Esophagus (tissue), 2 donors: ENCODE data around the gene PLAC9. TPM values are rescaled to one million over a fixed set of nuclear protein-coding genes. Genes with fewer than 3 reads are reported as not detected.
A peak's percentile ranks its signal among the peaks of the same experiment; 100 is the strongest.

Source experiments
- H3K27ac ChIP-seq, 2 donors: one replicate each; pipeline ENCODE4 v1.5.1; 2013; ENCODE audit warnings: low read depth in 2 of 2, mild to moderate bottlenecking in 2 of 2, inconsistent platforms in 1 of 2, low read length in 1 of 2, moderate library complexity in 1 of 2
- H3K27me3 ChIP-seq, 2 donors: one replicate each; pipeline ENCODE4 v1.6.1; 2013; ENCODE audit warnings: low read length in 2 of 2, control low read depth in 1 of 2, mild to moderate bottlenecking in 1 of 2; ENCODE audit not compliant: insufficient read depth in 2 of 2, control insufficient read depth in 1 of 2
- H3K36me3 ChIP-seq, 2 donors: one replicate each; pipeline ENCODE4 v1.6.1; 2013; ENCODE audit warnings: low read length in 1 of 2; ENCODE audit not compliant: control insufficient read depth in 2 of 2, insufficient read depth in 2 of 2
- H3K4me1 ChIP-seq, 2 donors: one replicate each; pipeline ENCODE4 v1.6.1; 2013; ENCODE audit warnings: low read length in 1 of 2; ENCODE audit not compliant: control insufficient read depth in 2 of 2, insufficient read depth in 2 of 2
- H3K4me3 ChIP-seq, 2 donors: one replicate each; pipeline ENCODE4 v1.5.1; 2013; ENCODE audit warnings: low read length in 2 of 2, mild to moderate bottlenecking in 2 of 2, low read depth in 1 of 2, moderate library complexity in 1 of 2
- H3K9me3 ChIP-seq, 2 donors: one replicate each; pipeline ENCODE4 v1.6.1; 2013; ENCODE audit warnings: mild to moderate bottlenecking in 2 of 2, low read depth in 1 of 2, low read length in 1 of 2, moderate library complexity in 1 of 2; ENCODE audit not compliant: control insufficient read depth in 2 of 2, insufficient read depth in 1 of 2
- WGBS, 2 donors: extraction: QIAGEN DNeasy Blood & Tissue Kit; methylation state at CpG; one replicate each; pipeline ENCODE4 v1.1.7; 2013; 5-methylcytosine and 5-hydroxymethylcytosine counted together
- polyA plus RNA-seq, 2 donors: library from polyadenylated mRNA; stranded (reverse); fragments of 200-250 nt; gene quantifications; one replicate each; pipeline ENCODE4 v1.2.3, GENCODE V29; 2013
- donor health status: healthy with polysubstance abuse.
- donor health status: Bipolar disorder and iron deficiency.

The PLAC9 gene
- polyA plus RNA-seq, 2 donors, result 5.5 to 5.8 TPM

DNA sequence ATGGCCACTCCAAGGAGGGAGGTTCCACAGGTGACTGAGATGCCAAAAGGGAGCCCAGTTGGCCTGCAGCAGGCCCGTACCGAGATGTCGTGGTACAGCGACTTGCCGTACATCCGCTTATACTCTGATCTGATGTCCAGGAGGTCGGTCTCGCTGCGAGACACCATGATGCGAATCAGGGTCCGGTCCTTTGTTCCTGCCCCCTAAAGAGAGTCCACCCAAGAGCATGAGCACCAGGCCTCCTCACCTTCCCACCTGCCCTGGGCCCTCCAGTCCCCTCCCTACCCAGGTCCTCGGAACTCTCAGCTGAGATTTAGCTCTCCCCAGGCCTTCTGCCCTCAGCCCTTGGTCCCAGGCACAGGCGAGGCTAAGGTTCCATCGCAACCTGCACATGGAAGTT lies 25.0 kb downstream of the PLAC9 start:
- Histone ChIP-seq H3K4me1 (peaks cover 2 to 29% of the 10 kb centered on the region in 2 donors), H3K9me3 (no peaks in the 10 kb centered on the region), H3K27me3 (no peaks in the 10 kb centered on the region), H3K4me3 (no peak overlapping the region), H3K27ac (peak overlapping the region; percentile 45 to 68), H3K36me3 (peaks cover 17 to 66% of the 10 kb centered on the region in 2 donors)
- WGBS, 2 donors, result 98 to 99% methylated on average over 14 of the region's 14 CpGs

DNA sequence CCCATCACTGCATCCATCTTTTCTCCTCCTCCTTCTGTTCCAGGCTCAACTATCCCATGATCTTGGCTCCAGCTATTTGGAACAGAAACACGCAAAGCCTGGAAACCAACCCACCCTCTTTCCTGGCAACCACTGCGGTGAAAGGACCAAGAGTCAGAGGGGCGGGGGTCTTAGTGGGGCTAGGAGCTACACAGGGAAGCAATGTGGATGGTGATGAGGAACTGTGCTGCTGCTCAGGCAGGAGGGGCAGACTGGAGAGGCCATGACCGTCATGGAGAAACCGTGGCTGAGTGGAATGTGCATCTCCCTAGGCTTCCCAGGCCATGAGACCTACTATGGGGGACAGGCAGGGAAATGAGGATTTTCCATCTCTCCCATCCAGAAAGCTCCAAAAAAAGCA lies 25.6 kb downstream of the PLAC9 start:
- Histone ChIP-seq H3K9me3 (no peaks in the 10 kb centered on the region), H3K36me3 (peaks cover 20 to 67% of the 10 kb centered on the region in 2 donors), H3K4me3 (no peak overlapping the region), H3K4me1 (peaks cover 2 to 29% of the 10 kb centered on the region in 2 donors), H3K27ac (peak overlapping the region; percentile 45 to 68), H3K27me3 (no peaks in the 10 kb centered on the region)
- WGBS, 2 donors, result 58 to 68% methylated on average over 5 of the region's 5 CpGs

DNA sequence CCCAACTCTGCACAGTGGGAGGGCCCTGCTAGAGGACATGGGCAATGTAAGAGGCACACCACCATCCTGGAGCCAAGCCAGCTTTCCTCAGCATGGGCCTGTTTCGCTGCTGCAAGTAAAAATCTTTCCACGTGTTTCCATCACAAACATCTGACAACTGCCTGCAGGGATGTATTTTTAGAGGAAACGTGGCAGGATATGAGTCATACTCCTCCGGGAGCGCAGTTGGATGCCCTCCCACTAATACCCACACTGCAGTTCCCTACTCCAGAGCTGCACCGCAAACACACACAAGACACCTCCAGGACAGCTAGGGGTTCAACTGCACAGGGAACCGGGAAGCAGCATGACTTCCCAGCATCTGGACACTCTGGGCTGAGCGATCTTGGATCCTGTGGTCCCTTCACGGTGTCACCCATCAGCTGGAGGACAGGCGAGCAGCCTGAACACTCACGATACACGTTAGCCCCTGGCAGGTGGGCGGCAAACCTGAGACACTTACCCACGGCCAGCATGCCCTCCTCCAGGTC lies 26.1 kb downstream of the PLAC9 start:
- Histone ChIP-seq H3K4me1 (peaks cover 5 to 33% of the 10 kb centered on the region in 2 donors), H3K4me3 (no peak overlapping the region), H3K9me3 (no peaks in the 10 kb centered on the region), H3K27ac (peak overlapping the region; percentile 67 to 84), H3K36me3 (peaks cover 14 to 70% of the 10 kb centered on the region in 2 donors), H3K27me3 (no peaks in the 10 kb centered on the region)
- 25 to 38% methylated on average over 14 of the region's 14 CpGs for WGBS, 2 donors

DNA sequence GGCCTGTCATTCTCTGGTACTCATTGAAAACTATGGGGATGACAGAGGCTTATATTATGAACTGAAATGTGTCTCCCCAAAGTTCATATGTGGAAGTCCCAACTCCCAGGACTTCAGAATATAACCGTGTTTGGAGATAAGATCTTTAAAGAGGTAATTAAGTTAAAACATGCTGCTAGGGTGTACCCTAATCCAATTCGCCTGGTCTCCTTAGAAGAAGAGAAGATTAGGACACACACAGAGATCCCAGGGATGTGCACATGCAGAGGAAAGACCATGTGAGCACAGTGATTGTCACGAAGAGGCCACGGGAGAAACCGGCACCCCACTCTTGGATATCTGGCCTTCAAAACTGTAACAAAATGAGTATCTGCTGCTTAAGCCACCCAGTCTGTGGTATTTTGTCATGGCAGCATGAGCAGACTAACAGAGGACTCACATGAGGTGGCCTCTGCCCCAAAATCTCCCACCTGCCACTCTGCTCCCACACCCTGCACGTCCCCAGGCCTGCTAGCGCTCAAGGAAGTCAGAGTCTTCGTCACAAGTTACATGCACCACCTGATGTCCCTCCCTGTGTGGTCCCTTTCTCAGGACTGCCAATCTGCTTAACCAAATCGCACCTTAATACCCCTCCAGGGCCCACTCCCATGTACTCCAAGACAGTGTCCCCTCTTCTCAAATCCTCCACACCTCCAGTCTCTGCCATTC lies 26.8 kb downstream of the PLAC9 start:
- Histone ChIP-seq H3K4me1 (peaks cover 9 to 40% of the 10 kb centered on the region in 2 donors), H3K27ac (peak overlapping the region; percentile 67 to 84), H3K9me3 (no peaks in the 10 kb centered on the region), H3K36me3 (peaks cover 13 to 73% of the 10 kb centered on the region in 2 donors), H3K27me3 (no peaks in the 10 kb centered on the region), H3K4me3 (no peak overlapping the region)
- WGBS, 2 donors, result 79 to 80% methylated on average over 9 of the region's 9 CpGs

DNA sequence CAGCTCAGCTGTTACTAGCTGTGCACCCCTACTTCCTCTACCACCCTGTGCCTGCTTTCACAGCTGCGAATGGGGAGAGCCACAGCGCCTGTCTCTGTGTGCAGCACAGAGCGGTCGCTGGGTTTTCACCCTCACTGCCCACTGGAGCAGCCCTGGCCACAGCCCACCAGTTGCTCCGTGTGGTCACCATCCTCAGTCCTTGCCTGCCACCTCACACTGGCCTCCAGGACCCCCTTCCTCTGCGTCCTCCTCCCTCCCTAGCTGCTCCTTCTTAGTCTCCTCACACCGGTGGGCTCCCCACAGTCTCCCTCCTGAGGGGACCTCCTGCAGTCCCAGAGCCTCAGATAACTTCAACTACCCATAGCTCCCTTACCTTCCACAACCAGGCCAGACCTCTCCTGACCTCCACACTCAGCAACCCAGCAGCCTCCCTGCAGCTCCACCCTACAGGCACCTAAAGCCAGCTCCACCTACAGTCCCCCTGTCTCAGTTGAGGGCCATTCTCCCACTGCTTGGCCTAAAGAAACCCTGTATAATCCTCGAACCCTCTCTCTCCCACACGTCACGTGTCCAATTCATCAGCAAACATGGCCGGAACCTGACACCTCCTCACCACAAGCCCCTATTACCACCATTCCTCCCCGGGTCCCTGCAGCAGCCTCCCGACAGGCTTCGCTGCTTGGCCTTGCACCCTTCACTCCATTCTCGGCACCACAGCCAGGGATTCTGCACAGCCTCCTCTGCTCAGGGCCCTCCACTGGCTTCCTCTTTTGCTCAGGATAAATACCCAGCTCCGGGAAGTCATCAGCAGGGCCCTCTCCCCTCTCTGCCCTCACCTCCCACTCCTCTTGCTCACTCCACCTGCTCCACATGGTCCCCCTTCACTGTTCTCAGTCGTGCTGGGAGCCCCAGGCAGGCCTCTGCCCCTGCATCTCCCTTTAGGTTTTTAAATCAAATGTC lies 28.1 kb downstream of the PLAC9 start:
- peaks cover 7 to 69% of the 10 kb centered on the region in 2 donors for H3K36me3 ChIP-seq
- peaks cover 11 to 44% of the 10 kb centered on the region in 2 donors for H3K4me1 ChIP-seq
- peak overlapping the region in 1 of 2 donors; percentile 5 for H3K27ac ChIP-seq
- no peaks in the 10 kb centered on the region for H3K27me3 ChIP-seq
- WGBS, 2 donors, result 91 to 94% methylated on average over 17 of the region's 17 CpGs
- H3K9me3 ChIP-seq, result no peaks in the 10 kb centered on the region
- H3K4me3 ChIP-seq, result no peak overlapping the region

DNA sequence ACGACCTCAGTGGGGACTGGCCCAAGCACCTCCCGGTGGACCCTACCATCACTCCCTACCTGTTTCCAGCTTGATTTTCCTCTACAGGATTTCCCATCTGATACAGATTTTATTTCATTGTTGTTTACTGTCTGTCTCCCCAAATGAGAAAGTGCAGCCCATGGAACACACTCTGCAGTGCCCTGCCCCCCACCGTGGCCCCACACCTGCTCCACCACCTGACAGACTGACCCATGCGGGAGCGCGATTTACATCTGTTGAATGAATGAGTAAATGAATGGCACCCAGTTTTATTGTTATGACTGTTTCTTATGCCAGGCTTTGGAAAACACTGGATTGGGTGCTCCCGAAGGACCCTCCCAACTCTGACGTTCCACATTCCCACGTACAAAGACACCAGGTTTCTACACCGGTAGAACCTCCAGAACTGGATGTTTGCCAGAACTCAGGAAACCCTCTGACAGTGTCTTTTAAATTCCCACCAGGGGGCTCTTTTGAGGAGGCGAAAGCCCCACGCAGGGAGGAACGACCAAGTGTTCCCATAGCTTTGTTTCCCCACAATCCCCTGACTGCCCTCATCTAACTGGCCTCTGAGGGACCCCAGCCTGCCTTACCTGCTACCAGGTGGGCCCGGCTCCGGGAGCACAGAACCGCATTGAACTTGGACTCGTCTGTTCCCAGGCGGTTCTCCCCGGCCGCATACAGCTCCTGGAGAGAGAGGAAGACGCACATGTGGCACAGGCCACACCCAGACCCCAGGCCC lies 29.0 kb downstream of the PLAC9 start:
- H3K36me3 ChIP-seq, result peaks cover 7 to 67% of the 10 kb centered on the region in 2 donors
- 83 to 85% methylated on average over 21 of the region's 21 CpGs for WGBS, 2 donors

DNA sequence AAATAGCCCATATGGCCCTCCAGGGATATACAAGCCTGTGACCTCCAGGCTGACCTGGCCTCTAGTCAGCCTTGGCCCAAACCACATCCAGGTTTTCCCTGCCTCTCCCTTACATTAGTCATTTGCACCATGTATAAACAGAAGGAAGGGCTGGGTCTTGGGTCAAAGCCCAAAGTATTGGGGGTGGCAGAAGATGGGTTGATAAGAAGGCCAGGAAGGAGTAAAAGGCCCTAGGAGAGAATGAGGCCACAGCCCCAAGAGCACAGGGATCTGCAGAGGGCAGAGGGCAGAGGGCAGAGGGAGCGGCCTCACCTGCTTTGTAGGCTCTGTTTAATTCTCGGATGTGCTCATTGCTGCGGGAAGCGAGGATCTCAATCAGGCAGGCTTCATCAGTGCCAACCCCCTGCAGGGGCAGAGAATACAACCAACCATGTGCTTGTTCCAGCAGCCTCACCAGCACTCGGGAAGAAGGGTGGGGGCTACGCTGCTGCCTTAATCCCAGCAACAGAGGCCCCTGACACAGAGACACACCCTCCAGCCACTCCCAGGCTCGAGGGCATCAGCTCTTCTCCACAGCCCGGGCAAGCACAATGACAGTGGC lies 31.3 kb downstream of the PLAC9 start:
- Histone ChIP-seq H3K4me3 (no peak overlapping the region), H3K27ac (peak overlapping the region; percentile 52 to 89), H3K36me3 (peaks cover 3 to 52% of the 10 kb centered on the region in 2 donors), H3K27me3 (no peaks in the 10 kb centered on the region), H3K4me1 (peaks cover 11 to 42% of the 10 kb centered on the region in 2 donors), H3K9me3 (no peaks in the 10 kb centered on the region)
- 40 to 47% methylated on average over 8 of the region's 8 CpGs for WGBS, 2 donors

More for the DNA sequence above, 29.0 kb downstream of the PLAC9 start:
- Histone ChIP-seq H3K4me3 (no peak overlapping the region), H3K9me3 (no peaks in the 10 kb centered on the region), H3K4me1 (peaks cover 11 to 48% of the 10 kb centered on the region in 2 donors), H3K27ac (no peak overlapping the region), H3K27me3 (no peaks in the 10 kb centered on the region)

DNA sequence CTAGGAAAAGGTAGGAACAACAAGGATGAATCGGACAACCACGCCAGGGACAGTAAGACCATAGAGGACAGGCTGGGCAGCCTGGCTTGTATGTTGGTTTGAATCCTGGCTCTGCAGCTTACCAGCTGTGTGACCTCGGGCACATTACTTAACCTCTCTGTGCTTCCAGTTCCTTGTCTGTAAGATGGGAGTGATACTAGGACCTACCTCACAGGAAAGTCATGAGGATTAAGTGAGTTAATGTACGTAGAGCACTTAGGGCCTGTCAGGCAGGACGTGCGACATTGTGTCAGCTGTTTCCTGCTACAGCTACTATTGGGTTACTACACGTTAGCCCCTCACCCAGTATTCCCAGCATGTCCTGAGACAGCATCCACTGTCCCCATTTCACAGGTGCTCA lies 32.1 kb downstream of the PLAC9 start:
- Histone ChIP-seq H3K27ac (peak overlapping the region; percentile 70 to 89), H3K4me1 (peaks cover 14 to 41% of the 10 kb centered on the region in 2 donors), H3K9me3 (no peaks in the 10 kb centered on the region), H3K36me3 (peaks cover 7 to 55% of the 10 kb centered on the region in 2 donors), H3K4me3 (no peak overlapping the region), H3K27me3 (no peaks in the 10 kb centered on the region)
- WGBS, 2 donors, result 72 to 82% methylated on average over 7 of the region's 7 CpGs
